BJ (cell line): ENCODE results near the gene FSHB. TPM values are rescaled to one million over a fixed set of nuclear protein-coding genes. Genes with fewer than 3 reads are reported as not detected.

Experiments used
- CTCF ChIA-PET: fragments of 350-600 bp; formaldehyde crosslinking; extraction: SDS; loops from one replicate; lab custom pipeline; 2021; ENCODE audit warnings: antibody characterized with exemption, inconsistent platforms; lab: Yijun Ruan, JAX
- POLR2A ChIA-PET: fragments of 300-600 bp; sonication (Branson Sonifier 250); formaldehyde crosslinking; extraction: SDS; loops from one replicate; lab custom pipeline; 2021; ENCODE audit warnings: antibody characterized with exemption; lab: Charles Lee
- DNase-seq: peaks from one replicate; pipeline ENCODE4 v3.0.0-alpha.2; 2011; ENCODE audit warnings: low read depth
- H3K27me3 ChIP-seq: 2 replicates; pipeline ENCODE4 v1.6.0; 2011; ENCODE audit warnings: low read length; ENCODE audit not compliant: control insufficient read depth, insufficient read depth
- H3K36me3 ChIP-seq: 2 replicates; pipeline ENCODE4 v1.5.1; 2011; ENCODE audit warnings: low read length; ENCODE audit not compliant: control insufficient read depth, insufficient read depth
- H3K4me3 ChIP-seq: 2 replicates; pipeline ENCODE4 v1.5.1; 2011; ENCODE audit warnings: low read depth, mild to moderate bottlenecking, control low read depth, low read length
- CTCF ChIP-seq: IDR thresholded peaks from 2 replicates; pipeline ENCODE4 v1.5.1; 2011; ENCODE audit warnings: low read depth, mild to moderate bottlenecking, control low read depth, inconsistent platforms, low read length, moderate library complexity; ENCODE audit not compliant: insufficient read depth
- polyA plus RNA-seq: library from polyadenylated mRNA; depleted of rRNA; stranded (reverse); fragments of >200 nt; gene quantifications from 2 replicates; pipeline ENCODE4 v1.2.3, GENCODE V29; 2011

FSHB gene
- polyA plus RNA-seq, 1 experiment = not detected

GRCh38 chr11:30225642-30226041 is 5.2 kb upstream of the FSHB start:
- POLR2A ChIA-PET = no interaction called here
- DNase-seq = no peak
- CTCF ChIA-PET = no interaction called here
- TF ChIP-seq CTCF = no peak
- H3K27me3 ChIP-seq = no peaks in the 10 kb centered on the region
- H3K4me3 ChIP-seq = no peak overlapping the region
- no peaks in the 10 kb centered on the region for H3K36me3 ChIP-seq

GRCh38 chr11:30228323-30228884 is 2.4 kb upstream of the FSHB start:
- Histone ChIP-seq H3K4me3 (no peak overlapping the region), H3K27me3 (no peaks in the 10 kb centered on the region), H3K36me3 (no peaks in the 10 kb centered on the region)
- DNase-seq = no peak
- ChIA-PET POLR2A (no interaction called here), CTCF (no interaction called here)
- TF ChIP-seq CTCF = no peak

GRCh38 chr11:30239025-30239424 is 8.2 kb downstream of the FSHB start:
- no peak overlapping the region for H3K4me3 ChIP-seq
- ChIA-PET CTCF (no interaction called here), POLR2A (no interaction called here)
- no peak for DNase-seq
- H3K36me3 ChIP-seq = no peaks in the 10 kb centered on the region
- TF ChIP-seq CTCF = no peak
- H3K27me3 ChIP-seq = no peaks in the 10 kb centered on the region

- CTCF ChIA-PET = no interaction called here
- DNase-seq = no peak
Observed at GRCh38 chr11:30244265-30244664, 13.5 kb downstream of the FSHB start.

GRCh38 chr11:30245621-30246020 is 14.8 kb downstream of the FSHB start:
- no peak for TF ChIP-seq CTCF
- Histone ChIP-seq H3K36me3 (no peaks in the 10 kb centered on the region), H3K4me3 (no peak overlapping the region), H3K27me3 (no peaks in the 10 kb centered on the region)
- no peak for DNase-seq
- ChIA-PET CTCF (no interaction called here), POLR2A (no interaction called here)

More at GRCh38 chr11:30244265-30244664, 13.5 kb downstream of the FSHB start:
- H3K4me3 ChIP-seq = no peak overlapping the region
- no peak for TF ChIP-seq CTCF
- no peaks in the 10 kb centered on the region for H3K27me3 ChIP-seq
- POLR2A ChIA-PET = no interaction called here
- no peaks in the 10 kb centered on the region for H3K36me3 ChIP-seq
